Sigmoid colon (tissue), 7 donors: ENCODE measurements around the gene AIG1. TPM values are rescaled to one million over a fixed set of nuclear protein-coding genes. Genes with fewer than 3 reads are reported as not detected.

Experiments used
- DNase-seq: peaks from one replicate; pipeline ENCODE4 v3.0.0-alpha.2; 2019
- H3K27ac ChIP-seq, 4 donors: fragments of 200-600 bp; sonication (generic); one replicate each; pipeline ENCODE4 v1.5.1; 2016 to 2019; ENCODE audit warnings: mild to moderate bottlenecking in 1 of 4
- H3K27me3 ChIP-seq, 3 donors: fragments of 200-600 bp; sonication (generic); one replicate each; pipeline ENCODE4 v1.5.1; 2019; ENCODE audit warnings: mild to moderate bottlenecking in 1 of 3
- H3K36me3 ChIP-seq, 4 donors: fragments of 200-600 bp; sonication (generic); one replicate each; pipeline ENCODE4 v1.5.1; 2016 to 2019
- H3K4me1 ChIP-seq, 4 donors: fragments of 200-600 bp; sonication (generic); one replicate each; pipeline ENCODE4 v1.5.1; 2017 to 2019
- H3K4me3 ChIP-seq, 4 donors: fragments of 200-600 bp; sonication (generic); one replicate each; pipeline ENCODE4 v1.5.1; 2017 to 2019; ENCODE audit warnings: mild to moderate bottlenecking in 2 of 4, moderate library complexity in 1 of 4
- H3K9me3 ChIP-seq, 4 donors: fragments of 200-600 bp in 3 of 4; sonication (generic) in 3 of 4; one replicate each; pipeline versions ENCODE4 v1.5.1 to v1.6.1; 2013 to 2019
- EP300 ChIP-seq, 4 donors: sonication (generic); formaldehyde crosslinking; IDR thresholded peaks; one replicate each; pipeline ENCODE4 v1.6.1; 2017; ENCODE audit warnings: antibody characterized with exemption in 4 of 4
- POLR2A ChIP-seq, 2 donors: fragments of 450-650 bp; IDR thresholded peaks; one replicate each; pipeline ENCODE4 v1.6.1; 2016; ENCODE audit warnings: antibody characterized with exemption in 2 of 2, mild to moderate bottlenecking in 2 of 2, moderate library complexity in 2 of 2
- POLR2AphosphoS5 ChIP-seq, 4 donors: sonication (generic); formaldehyde crosslinking; IDR thresholded peaks; one replicate each; pipeline ENCODE4 v1.6.1; 2017; ENCODE audit warnings: antibody characterized with exemption in 4 of 4
- WGBS, 2 donors: extraction: QIAGEN DNeasy Blood & Tissue Kit; methylation state at CpG; one replicate each; pipeline ENCODE4 v1.1.7; 2013; 5-methylcytosine and 5-hydroxymethylcytosine counted together
- intact Hi-C: fragments of 100-400 bp; cut with DNase I; formaldehyde crosslinking; loops from one replicate; pipeline ENCODE4 v1.15.1; 2023
- polyA plus RNA-seq, 3 donors: library from polyadenylated mRNA; stranded (reverse); fragments of 200-250 nt; gene quantifications; one replicate each; pipeline ENCODE4 v1.2.3, GENCODE V29; 2013
- total RNA-seq, 4 donors: library from RNA; depleted of rRNA; stranded (reverse); fragments of >200 nt; gene quantifications; one replicate each; pipeline ENCODE4 v1.1.0, GENCODE V29; 2016
- TF ChIP-seq, protein P1 (sequence below), 4 experiments: fragments of 450-650 bp in 3 of 4; fragments of 200-600 bp in 1 of 4; IDR thresholded peaks; one replicate each; pipeline ENCODE4 v1.5.1; 2016 to 2019; ENCODE audit warnings: antibody characterized with exemption in 4 of 4, mild to moderate bottlenecking in 3 of 4, moderate library complexity in 2 of 4
- donor health status: healthy with polysubstance abuse.
- donor health status: Bipolar disorder and iron deficiency.
- donor health status: healthy.

AIG1 gene
- total and polyA plus RNA-seq, 7 donors, result 10.9 to 30.7 (median 20.6) TPM

DNA sequence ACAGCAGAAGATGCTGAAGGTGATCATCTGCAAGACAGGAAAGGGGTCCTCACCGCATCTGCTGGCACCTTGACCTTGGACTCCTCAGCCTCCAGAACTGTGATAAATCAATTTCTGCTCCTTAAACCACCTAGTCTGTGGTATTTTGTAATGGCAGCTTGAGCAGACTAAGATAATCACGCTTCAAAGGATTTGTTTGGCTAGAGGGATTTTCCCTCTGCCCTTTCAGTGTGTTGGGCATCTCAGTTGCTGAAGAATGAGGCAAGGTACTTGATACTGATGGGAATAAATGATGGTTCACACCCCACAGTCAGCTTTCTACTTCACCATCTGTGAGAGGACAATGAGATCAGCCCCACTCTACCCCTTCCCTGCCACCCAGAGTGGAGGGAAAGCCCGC is 329.6 kb downstream of the AIG1 start:
- no peaks in the 10 kb centered on the region for H3K36me3 ChIP-seq
- no peak overlapping the region for H3K4me3 ChIP-seq
- H3K9me3 ChIP-seq, result no peaks in the 10 kb centered on the region
- WGBS, 2 donors, result 89 to 95% methylated on average over 3 of the region's 3 CpGs
- no peak for DNase-seq
- no peaks in the 10 kb centered on the region for H3K27me3 ChIP-seq
- TF ChIP-seq EP300 (IDR thresholded peaks at IDR 0.05) (no peak), POLR2A (IDR thresholded peaks at IDR 0.05) (no peak), POLR2AphosphoS5 (IDR thresholded peaks at IDR 0.05) (no peak)
- TF ChIP-seq, protein P1, sequence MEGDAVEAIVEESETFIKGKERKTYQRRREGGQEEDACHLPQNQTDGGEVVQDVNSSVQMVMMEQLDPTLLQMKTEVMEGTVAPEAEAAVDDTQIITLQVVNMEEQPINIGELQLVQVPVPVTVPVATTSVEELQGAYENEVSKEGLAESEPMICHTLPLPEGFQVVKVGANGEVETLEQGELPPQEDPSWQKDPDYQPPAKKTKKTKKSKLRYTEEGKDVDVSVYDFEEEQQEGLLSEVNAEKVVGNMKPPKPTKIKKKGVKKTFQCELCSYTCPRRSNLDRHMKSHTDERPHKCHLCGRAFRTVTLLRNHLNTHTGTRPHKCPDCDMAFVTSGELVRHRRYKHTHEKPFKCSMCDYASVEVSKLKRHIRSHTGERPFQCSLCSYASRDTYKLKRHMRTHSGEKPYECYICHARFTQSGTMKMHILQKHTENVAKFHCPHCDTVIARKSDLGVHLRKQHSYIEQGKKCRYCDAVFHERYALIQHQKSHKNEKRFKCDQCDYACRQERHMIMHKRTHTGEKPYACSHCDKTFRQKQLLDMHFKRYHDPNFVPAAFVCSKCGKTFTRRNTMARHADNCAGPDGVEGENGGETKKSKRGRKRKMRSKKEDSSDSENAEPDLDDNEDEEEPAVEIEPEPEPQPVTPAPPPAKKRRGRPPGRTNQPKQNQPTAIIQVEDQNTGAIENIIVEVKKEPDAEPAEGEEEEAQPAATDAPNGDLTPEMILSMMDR (IDR thresholded peaks at IDR 0.05), result no peak
- H3K4me1 ChIP-seq, result no peaks in the 10 kb centered on the region
- no peak overlapping the region for H3K27ac ChIP-seq
- intact Hi-C loops, result no loop called here

Other genes with a start within 250 kb of the AIG1 start
- gene HIVEP2, start 115.7 kb upstream of the AIG1 start, total RNA-seq, result 10 to 100 TPM; 11.5 to 21.7 (median 15.0) TPM
- gene HIVEP2, start 115.7 kb upstream of the AIG1 start, polyA plus RNA-seq, result 1 to 10 TPM; 1.8 to 7.3 (median 2.4) TPM